RCC 7860 (cell line): ENCODE data around the gene SH3RF1.
"Not testable (repeated sequence)": the region's sequence is repeated elsewhere in the genome, so short reads cannot be mapped to it uniquely, and the experiment has no call there.

Experiments used
- DNase-seq: peaks from one replicate; pipeline ENCODE4 v3.0.0-alpha.2; 2015; ENCODE audit warnings: low spot score
- FAIRE-seq: peaks from 2 replicates; lab custom pipeline; 2012; peaks lifted over from hg19 to GRCh38; lab: Jason Lieb, UNC

SH3RF1 gene

GRCh38 chr4:169229571-169230028 lies 41.2 kb downstream of the SH3RF1 start:
- FAIRE-seq (peak; percentile 92), DNase-seq (peak; percentile 82)

GRCh38 chr4:169228076-169228475 lies 42.7 kb downstream of the SH3RF1 start:
- DNase-seq = no peak
- no peak for FAIRE-seq

GRCh38 chr4:169226565-169226964 lies 44.2 kb downstream of the SH3RF1 start:
- DNase-seq = no peak
- FAIRE-seq = no peak

- FAIRE-seq = no peak
- DNase-seq = peak; percentile 38
Observed at GRCh38 chr4:169225812-169226211, 44.9 kb downstream of the SH3RF1 start.

GRCh38 chr4:169225058-169225751 lies 45.6 kb downstream of the SH3RF1 start:
- DNase-seq (peak; percentile 92), FAIRE-seq (peak; percentile 96)

- FAIRE-seq (no peak), DNase-seq (no peak)
Observed at GRCh38 chr4:169222761-169223160, 48.0 kb downstream of the SH3RF1 start.

GRCh38 chr4:169221662-169222061 lies 49.1 kb downstream of the SH3RF1 start:
- FAIRE-seq = no peak
- DNase-seq = no peak

- no peak for DNase-seq
- FAIRE-seq = no peak
Observed at GRCh38 chr4:169220854-169221411, 49.8 kb downstream of the SH3RF1 start.

GRCh38 chr4:169220447-169220846 lies 50.3 kb downstream of the SH3RF1 start:
- FAIRE-seq (no peak), DNase-seq (no peak)

- DNase-seq (no peak), FAIRE-seq (no peak)
Observed at GRCh38 chr4:169219440-169219839, 51.3 kb downstream of the SH3RF1 start.

- FAIRE-seq (no peak), DNase-seq (no peak)
Observed at GRCh38 chr4:169215656-169216055, 55.1 kb downstream of the SH3RF1 start.

GRCh38 chr4:169212981-169213380 lies 57.8 kb downstream of the SH3RF1 start:
- no peak for DNase-seq
- FAIRE-seq = no peak

GRCh38 chr4:169210504-169211118 lies 60.1 kb downstream of the SH3RF1 start:
- DNase-seq = no peak
- FAIRE-seq = no peak

GRCh38 chr4:169209388-169209883 lies 61.3 kb downstream of the SH3RF1 start:
- DNase-seq = no peak
- no peak for FAIRE-seq

GRCh38 chr4:169208516-169208915 lies 62.2 kb downstream of the SH3RF1 start:
- DNase-seq (no peak), FAIRE-seq (no peak)

GRCh38 chr4:169208090-169208455 lies 62.7 kb downstream of the SH3RF1 start:
- DNase-seq (no peak), FAIRE-seq (no peak)

GRCh38 chr4:169207436-169208089 lies 63.2 kb downstream of the SH3RF1 start:
- DNase-seq = no peak
- no peak for FAIRE-seq

- FAIRE-seq (no peak), DNase-seq (no peak)
Observed at GRCh38 chr4:169205744-169206080, 65.0 kb downstream of the SH3RF1 start.

GRCh38 chr4:169205075-169205743 lies 65.5 kb downstream of the SH3RF1 start:
- DNase-seq (no peak), FAIRE-seq (no peak)

- FAIRE-seq = no peak
- no peak for DNase-seq
Observed at GRCh38 chr4:169203891-169204290, 66.9 kb downstream of the SH3RF1 start.

- not testable (repeated sequence) for FAIRE-seq
Observed at GRCh38 chr4:169203278-169203677, 67.5 kb downstream of the SH3RF1 start.

More at GRCh38 chr4:169203278-169203677, 67.5 kb downstream of the SH3RF1 start:
- DNase-seq = not testable (repeated sequence)
